ENCODE data around the gene CPA1. TPM values are rescaled to one million over a fixed set of nuclear protein-coding genes. Genes with fewer than 3 reads are reported as not detected.

CPA1 gene
- total RNA-seq (2013; cell fraction: nucleolus; rRNA removed) = not detected in 2 replicates
- total RNA-seq (2014; rRNA removed) = not detected in 2 replicates
- total RNA-seq (2014; rRNA removed; fragmentation: Illumina TruSeq; extraction: Trizol) = not detected in 2 replicates
- total RNA-seq (2021) = 8.0 and 11.9 TPM in 2 replicates
- not detected for polyA plus RNA-seq (2011; ENCODE audit: low read depth)
- not detected in 2 replicates for polyA plus RNA-seq (2011; rRNA removed)
- not detected in 2 replicates for polyA plus RNA-seq (2011; cell fraction: cytosol; rRNA removed)
- polyA plus RNA-seq (2011; cell fraction: nucleus; rRNA removed) = not detected in 2 replicates
- polyA plus RNA-seq (2012) = not detected in 2 replicates
- not detected in 2 replicates for polyA plus RNA-seq (2014; fragmentation: Illumina TruSeq; extraction: Trizol)
- polyA plus RNA-seq (2014; fragmentation: Nextera tagmentation; extraction: Ambion mirVana) = not detected
- not detected in 2 replicates for polyA plus RNA-seq (2014; rRNA removed)
- not detected for polyA plus RNA-seq (2016; fragmentation: Nextera tagmentation; extraction: Ambion mirVana)
- polyA minus RNA-seq (2011; rRNA and poly(A)+ RNA removed) = not detected in 2 replicates
- not detected in 2 replicates for polyA minus RNA-seq (2011; cell fraction: cytosol; rRNA and poly(A)+ RNA removed)
- not detected in 2 replicates for polyA minus RNA-seq (2011; cell fraction: nucleus; rRNA and poly(A)+ RNA removed)
- not detected for Bru-seq, nascent RNA
- not detected for BruChase-seq, experiment 1, labeled RNA remaining after a 6-hour chase
- not detected for BruChase-seq, experiment 2, labeled RNA remaining after a 2-hour chase
- long read RNA-seq, experiment 1 = 0 reads
- long read RNA-seq, experiment 2 = 0 reads

DNA sequence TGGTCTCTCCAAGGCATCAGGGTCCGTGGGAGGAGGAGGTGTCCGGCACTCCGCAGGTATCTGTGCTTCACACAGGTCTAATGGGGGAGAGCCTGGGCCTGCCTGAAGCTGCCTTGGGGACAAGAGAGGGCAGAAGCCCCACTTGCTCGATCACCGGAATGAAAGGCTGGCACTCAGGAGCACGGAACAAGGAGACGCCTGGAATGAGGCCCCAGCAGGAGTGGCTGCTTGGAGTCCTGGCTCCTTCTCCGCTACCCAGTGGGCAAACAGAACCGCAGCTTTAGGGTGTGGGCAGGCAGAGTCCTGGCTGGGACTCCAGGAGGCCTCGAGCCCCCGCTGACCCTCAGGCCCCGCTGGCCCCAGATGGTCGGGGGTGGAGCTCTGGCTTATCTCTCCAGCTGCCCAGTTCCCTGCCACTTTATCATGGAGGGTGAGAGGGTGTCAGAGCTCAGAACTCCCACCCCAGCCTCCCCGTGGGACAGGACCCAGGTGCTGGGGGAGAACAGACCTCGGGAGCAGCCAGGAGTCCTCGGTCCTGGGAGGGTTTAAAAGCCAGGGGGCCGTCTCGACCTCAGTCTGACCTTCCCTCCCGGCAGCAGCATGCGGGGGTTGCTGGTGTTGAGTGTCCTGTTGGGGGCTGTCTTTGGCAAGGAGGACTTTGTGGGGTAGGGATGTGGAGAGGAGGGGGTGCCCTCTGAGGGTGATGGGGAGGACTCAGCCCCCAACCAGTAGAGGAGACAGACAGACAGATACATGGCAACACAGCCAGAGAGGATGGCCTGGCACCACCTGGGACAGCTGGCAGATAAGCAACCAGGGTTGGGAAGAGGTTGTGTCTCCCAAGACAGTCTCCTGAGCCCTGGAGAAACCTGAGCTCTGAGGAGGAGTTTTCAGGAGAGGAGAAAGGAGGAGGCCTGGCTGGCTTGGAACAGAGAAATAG, at the start of gene CPA1:
TSS of gene CPA1 (plus strand) at position 574 of the 940 bp plus-strand sequence. CDS start at position 601, 27 bp downstream.
- TF ChIP-seq SMARCA5 (IDR thresholded peaks at IDR 0.05) = no peak
- no peak for TF ChIP-seq CBX3 (IDR thresholded peaks at IDR 0.05; ENCODE audit: borderline replicate concordance, low read depth)
- no peak for TF ChIP-seq ZNF207 (IDR thresholded peaks at IDR 0.05; ENCODE audit: borderline replicate concordance)
- no peak for TF ChIP-seq SMC3 (IDR thresholded peaks at IDR 0.05; ENCODE audit: borderline replicate concordance, low read length)
- no peak for TF ChIP-seq ZNF24 (IDR thresholded peaks at IDR 0.05)
- no peak for TF ChIP-seq ZBTB4 (CRISPR knock-in tag; IDR thresholded peaks at IDR 0.05)
- no peak for TF ChIP-seq USF1 (IDR thresholded peaks at IDR 0.05; ENCODE audit: borderline replicate concordance, extremely low read length, insufficient read depth, low read depth, low read length)
- TF ChIP-seq STAT1 (conservative IDR thresholded peaks at IDR 0.05) = no peak
- DNase-seq (ENCODE audit: low read depth, low spot score) (no peak), FAIRE-seq (no peak), ATAC-seq (no peak)
- SMC1A ChIA-PET (ENCODE audit: uncharacterized antibody, unreplicated experiment) = interaction anchor here (1.3 kb wide), 1 partner anchor 137 kb away, joined by 3 read pairs; no protein-coding TSS in a partner anchor
- Histone ChIP-seq H3K27me3 (replicated peaks in 1 of 2; ENCODE audit: control insufficient read depth in 2 of 2, insufficient read depth in 2 of 2, low read length in 1 of 2) (no peaks in the 10 kb centered on the region), H3K4me1 (ENCODE audit: control insufficient read depth, insufficient read depth, low read length) (no peaks in the 10 kb centered on the region), H2AFZ (ENCODE audit: control insufficient read depth, low read depth, low read length) (no peak within 1 kb of the TSS), H3K9ac (ENCODE audit: control insufficient read depth, insufficient read depth, low read length) (no peak within 1 kb of the TSS), H3K9me3 (replicated peaks; ENCODE audit: control insufficient read depth, insufficient read depth, low read length) (no peaks in the 10 kb centered on the region; the same call in 2 of the 3 replicates), H3K4me3 (no peak within 1 kb of the TSS), H3K27ac (ENCODE audit: control insufficient read depth, insufficient read depth) (no peak within 1 kb of the TSS), H3K4me2 (ENCODE audit: control insufficient read depth, insufficient read depth) (no peak within 1 kb of the TSS), H3K36me3 (ENCODE audit: control insufficient read depth in 2 of 2, insufficient read depth in 2 of 2, low read length in 1 of 2) (no peaks in the 10 kb centered on the region), H4K20me1 (ENCODE audit: control insufficient read depth, insufficient read depth) (no peaks in the 10 kb centered on the region), H3K79me2 (ENCODE audit: control insufficient read depth, insufficient read depth, low read length) (no peaks in the 10 kb centered on the region)
- 52% methylated on average over 20 of the region's 20 CpGs for WGBS (ENCODE audit: insufficient coverage, insufficient replicate concordance, low lambda C conversion rate, missing lambda C conversion rate)
- CTCF ChIA-PET = interaction anchor here (0.6 kb wide), 1 partner anchor 328 kb away, joined by 3 read pairs; no protein-coding TSS in a partner anchor
- in situ Hi-C loops (cut with MboI) = no loop called here
- BruUV-seq (replicated peaks) = no TSS peak
- RAD21 ChIA-PET (ENCODE audit: unreplicated experiment) = no interaction called here
- intact Hi-C loops (cut with micrococcal nuclease; ENCODE audit: unreplicated experiment) = no loop called here
- POLR2A ChIA-PET = no interaction called here
